A673 (cell line): ENCODE results near the gene NACAD. TPM values are rescaled to one million over a fixed set of nuclear protein-coding genes. Genes with fewer than 3 reads are reported as not detected.

ENCODE experiments used
- BruUV-seq: library from RNA; stranded (reverse); fragments of 400-500 nt; replicated peaks from 2 replicates; lab custom pipeline; 2021; lab: Mats Ljungman, UMichigan
- CTCF ChIA-PET: fragments of 300-600 bp; sonication (Branson Sonifier 250); formaldehyde crosslinking; loops from one replicate; lab custom pipeline; 2022; ENCODE audit warnings: antibody characterized with exemption; lab: Charles Lee
- POLR2A ChIA-PET: fragments of 300-600 bp; sonication (Branson Sonifier 250); formaldehyde crosslinking; loops from one replicate; lab custom pipeline; 2022; ENCODE audit warnings: antibody characterized with exemption; ENCODE audit not compliant: low non-redundant PET; lab: Charles Lee
- DNase-seq: peaks from one replicate; pipeline ENCODE4 v3.0.0-alpha.2; 2015; ENCODE audit warnings: low spot score
- H3K27ac ChIP-seq: fragments of 200-600 bp; sonication (generic); 2 replicates; pipeline ENCODE4 v1.5.1; 2016; ENCODE audit warnings: mixed run types, low read depth, mild to moderate bottlenecking, mixed read lengths, antibody characterized with exemption, low read length; ENCODE audit not compliant: poor library complexity, severe bottlenecking
- H3K27me3 ChIP-seq: fragments of 200-600 bp; sonication (generic); replicated peaks from 2 replicates; pipeline ENCODE4 v1.6.1; 2017; ENCODE audit warnings: mixed run types, low read depth, mild to moderate bottlenecking, mixed read lengths, antibody characterized with exemption, low read length; ENCODE audit not compliant: insufficient read depth, poor library complexity
- H3K36me3 ChIP-seq: fragments of 200-600 bp; sonication (generic); 2 replicates; pipeline ENCODE4 v1.6.1; 2016; ENCODE audit warnings: mixed run types, mild to moderate bottlenecking, mixed read lengths, antibody characterized with exemption, low read length; ENCODE audit not compliant: insufficient read depth, poor library complexity, severe bottlenecking
- H3K4me1 ChIP-seq: fragments of 200-600 bp; sonication (generic); 2 replicates; pipeline ENCODE4 v1.6.1; 2017; ENCODE audit warnings: mixed run types, mild to moderate bottlenecking, mixed read lengths, antibody characterized with exemption, low read length; ENCODE audit not compliant: insufficient read depth, poor library complexity, severe bottlenecking
- H3K4me3 ChIP-seq: fragments of 200-600 bp; sonication (generic); 2 replicates; pipeline ENCODE4 v1.5.1; 2016; ENCODE audit warnings: low read depth, mixed run types, mild to moderate bottlenecking, mixed read lengths, low read length; ENCODE audit not compliant: poor library complexity, severe bottlenecking
- H3K9me3 ChIP-seq: fragments of 200-600 bp; sonication (generic); 2 replicates; pipeline ENCODE4 v1.6.1; 2016; ENCODE audit warnings: mixed run types, low read depth, mild to moderate bottlenecking, mixed read lengths, antibody characterized with exemption, low read length; ENCODE audit not compliant: poor library complexity, severe bottlenecking
- CTCF ChIP-seq: fragments of 300-800, 200-600 bp; sonication (generic); conservative IDR thresholded peaks from 2 replicates; pipeline ENCODE4 v1.5.1; 2017; ENCODE audit warnings: low read depth, mild to moderate bottlenecking, antibody characterized with exemption, low read length, moderate library complexity, mixed read lengths
- EZH2 ChIP-seq: fragments of 200-600 bp; sonication (generic); IDR thresholded peaks from 2 replicates; pipeline ENCODE4 v1.6.1; 2017; ENCODE audit warnings: borderline replicate concordance, low read depth, mild to moderate bottlenecking, mixed read lengths, antibody characterized with exemption, low read length; ENCODE audit not compliant: poor library complexity, severe bottlenecking
- intact Hi-C: fragments of 100-400 bp; cut with micrococcal nuclease; formaldehyde crosslinking; loops from one replicate; pipeline ENCODE4 v1.10.0; 2022; ENCODE audit not compliant: unreplicated experiment
- total RNA-seq: library from RNA; stranded (reverse); gene quantifications from 2 replicates; pipeline ENCODE4 v1.2.3, GENCODE V29; 2021

NACAD gene
- total RNA-seq, 1 experiment from 2014 or later, result 1.1 TPM

GRCh38 chr7:45104844-45105587, 16.2 kb upstream of the NACAD start:
- Histone ChIP-seq H3K9me3 (no peaks in the 10 kb centered on the region), H3K27ac (no peak overlapping the region), H3K36me3 (peaks cover 94% of the 10 kb centered on the region), H3K27me3 (no peaks in the 10 kb centered on the region), H3K4me3 (no peak overlapping the region), H3K4me1 (peaks cover 7% of the 10 kb centered on the region)
- DNase-seq, result no peak
- CTCF ChIA-PET, result no interaction called here
- no peak for TF ChIP-seq EZH2
- TF ChIP-seq CTCF, result no peak
- no TSS peak for BruUV-seq
- POLR2A ChIA-PET, result no interaction called here
- intact Hi-C loops, result no loop called here

- no peak for TF ChIP-seq CTCF
- TF ChIP-seq EZH2, result no peak
- no peak overlapping the region for H3K4me3 ChIP-seq
- ChIA-PET CTCF (no interaction called here), POLR2A (no interaction called here)
- BruUV-seq, result no TSS peak
- peaks cover 5% of the 10 kb centered on the region for H3K4me1 ChIP-seq
- H3K36me3 ChIP-seq, result peaks cover 100% of the 10 kb centered on the region
- no peak overlapping the region for H3K27ac ChIP-seq
- intact Hi-C loops, result no loop called here
- no peak for DNase-seq
- no peaks in the 10 kb centered on the region for H3K27me3 ChIP-seq
- H3K9me3 ChIP-seq, result no peaks in the 10 kb centered on the region
These were observed 15.4 kb upstream of the NACAD start for GRCh38 chr7:45103958-45104843.

- Histone ChIP-seq H3K4me3 (no peak overlapping the region), H3K27ac (no peak overlapping the region), H3K27me3 (no peaks in the 10 kb centered on the region), H3K9me3 (no peaks in the 10 kb centered on the region), H3K36me3 (peaks cover 97% of the 10 kb centered on the region), H3K4me1 (no peaks in the 10 kb centered on the region)
- POLR2A ChIA-PET, result no interaction called here
- DNase-seq, result no peak
- CTCF ChIA-PET, result no interaction called here
- no peak for TF ChIP-seq EZH2
- no peak for TF ChIP-seq CTCF
- intact Hi-C loops, result no loop called here
- BruUV-seq, result no TSS peak
These were observed 14.3 kb upstream of the NACAD start for GRCh38 chr7:45102785-45103712.
